HG03103 (cell line): ENCODE results near the gene SRRM4.

Experiments used
- ATAC-seq: cut with Tn5 transposase; IDR thresholded peaks from one replicate; pipeline ENCODE4 v1.9.1; 2021; ENCODE audit warnings: low read depth; ENCODE audit not compliant: unreplicated experiment

Gene SRRM4, protein sequence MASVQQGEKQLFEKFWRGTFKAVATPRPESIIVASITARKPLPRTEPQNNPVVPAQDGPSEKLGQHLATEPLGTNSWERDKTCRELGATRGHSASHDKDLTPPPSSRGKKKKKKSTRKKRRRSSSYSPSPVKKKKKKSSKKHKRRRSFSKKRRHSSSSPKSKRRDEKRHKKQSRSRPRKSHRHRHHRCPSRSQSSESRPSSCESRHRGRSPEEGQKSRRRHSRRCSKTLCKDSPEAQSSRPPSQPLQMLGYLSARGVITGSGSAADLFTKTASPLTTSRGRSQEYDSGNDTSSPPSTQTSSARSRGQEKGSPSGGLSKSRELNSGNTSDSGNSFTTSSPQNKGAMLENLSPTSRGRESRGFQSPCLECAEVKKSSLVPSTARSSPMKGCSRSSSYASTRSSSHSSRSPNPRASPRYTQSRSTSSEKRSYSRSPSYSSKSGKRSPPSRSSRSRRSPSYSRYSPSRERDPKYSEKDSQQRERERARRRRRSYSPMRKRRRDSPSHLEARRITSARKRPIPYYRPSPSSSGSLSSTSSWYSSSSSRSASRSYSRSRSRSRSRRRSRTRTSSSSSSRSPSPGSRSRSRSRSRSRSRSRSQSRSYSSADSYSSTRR

GRCh38 chr12:118981285-118982211 is at the start of gene SRRM4:
Gene SRRM4, plus strand, starts transcription at chr12:118981541. Its CDS starts 342 bp downstream, at chr12:118981883.
- ATAC-seq, result no peak

GRCh38 chr12:118946256-118946655 is 35.1 kb upstream of the SRRM4 start:
- no peak for ATAC-seq

GRCh38 chr12:118958520-118958919 is 22.8 kb upstream of the SRRM4 start:
- ATAC-seq, result no peak

DNA sequence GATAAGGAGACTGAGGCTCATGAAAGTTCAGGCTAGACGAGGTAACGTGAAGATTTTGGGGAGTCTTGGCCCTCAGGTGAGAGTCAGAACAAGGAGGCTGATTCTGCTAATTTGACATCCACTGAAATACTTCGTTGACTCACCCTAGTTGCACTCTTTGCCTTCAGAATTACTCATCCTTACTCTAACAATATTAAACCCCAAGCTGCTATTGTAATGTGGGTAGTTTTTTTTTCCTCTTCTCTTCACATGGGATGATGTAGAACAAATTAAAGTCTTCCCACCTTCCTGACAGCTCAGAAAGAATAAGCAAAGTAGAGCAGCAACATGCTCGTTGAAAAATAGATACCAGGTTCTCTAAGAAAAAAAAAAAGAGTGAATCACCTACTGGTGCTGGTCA is 22.0 kb upstream of the SRRM4 start:
- ATAC-seq, result no peak

DNA sequence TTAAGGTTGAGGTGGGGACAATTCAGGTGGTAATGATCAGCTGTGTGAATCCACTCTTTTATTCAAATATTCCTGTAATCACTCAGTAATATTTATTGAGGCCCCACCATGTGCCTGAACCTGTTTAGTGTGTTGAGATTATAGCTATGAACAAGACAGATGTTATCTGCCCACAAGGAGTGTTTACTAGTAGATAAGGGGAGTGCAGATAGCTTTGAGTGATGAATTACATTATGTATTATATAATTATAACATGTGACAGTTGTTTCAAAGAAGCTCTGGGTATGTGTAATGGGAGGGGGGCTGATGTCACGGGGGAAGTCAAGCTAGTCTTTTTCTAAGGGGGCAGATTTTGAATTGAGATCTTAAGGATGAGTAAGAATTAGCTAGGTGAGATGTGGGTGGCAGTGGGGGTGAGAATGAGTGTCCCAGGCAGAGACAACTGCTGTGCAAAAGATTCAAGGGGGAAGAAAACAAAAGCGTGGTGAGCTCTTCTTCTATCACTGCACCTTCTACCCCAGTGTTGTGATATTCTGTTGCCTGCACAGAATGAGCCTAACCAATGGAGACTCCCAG is 21.3 kb upstream of the SRRM4 start:
- no peak for ATAC-seq

- no peak for ATAC-seq
Measured at GRCh38 chr12:118960865-118961264, 20.5 kb upstream of the SRRM4 start.

GRCh38 chr12:118964988-118965387 is 16.4 kb upstream of the SRRM4 start:
- ATAC-seq, result no peak

- ATAC-seq, result no peak
Measured at GRCh38 chr12:118970856-118971255, 10.5 kb upstream of the SRRM4 start.

- ATAC-seq, result no peak
Measured at GRCh38 chr12:118972982-118973381, 8.4 kb upstream of the SRRM4 start.

- no peak for ATAC-seq
Measured at GRCh38 chr12:118979763-118980406, 1.5 kb upstream of the SRRM4 start.

DNA sequence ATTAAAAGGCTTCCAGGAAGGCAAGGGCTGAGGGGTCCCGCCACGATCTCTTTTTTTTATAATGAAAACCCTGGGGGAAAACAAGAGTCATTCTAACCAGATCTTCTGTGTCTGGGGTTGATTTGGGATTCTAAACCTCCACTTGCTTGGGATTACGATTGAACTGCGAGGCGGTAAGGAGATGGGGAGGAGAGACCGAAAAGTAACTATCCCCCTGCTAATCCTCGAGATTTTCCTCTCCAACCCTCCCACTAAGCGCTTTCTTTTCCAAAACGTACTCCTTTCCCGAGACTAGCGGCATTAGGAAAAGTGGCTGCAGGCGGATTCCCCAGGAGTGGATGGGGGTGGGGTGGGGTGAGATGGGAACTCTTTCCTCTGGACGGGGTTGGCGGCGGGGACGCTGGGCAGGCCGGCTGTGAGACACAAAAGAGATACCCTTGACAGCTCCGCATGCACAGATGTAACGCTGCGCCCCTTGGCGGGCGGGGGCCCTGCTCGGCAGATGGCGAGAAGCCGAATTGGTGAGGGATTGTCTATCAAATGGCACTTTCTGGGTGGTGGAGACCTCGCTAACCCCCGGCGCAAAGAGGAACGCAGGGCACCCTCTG is 830 bp upstream of the SRRM4 start:
- ATAC-seq, result no peak

GRCh38 chr12:118982302-118982701 is 961 bp downstream of the SRRM4 start:
- no peak for ATAC-seq

GRCh38 chr12:118982984-118983761 is 1.8 kb downstream of the SRRM4 start:
- ATAC-seq, result no peak

DNA sequence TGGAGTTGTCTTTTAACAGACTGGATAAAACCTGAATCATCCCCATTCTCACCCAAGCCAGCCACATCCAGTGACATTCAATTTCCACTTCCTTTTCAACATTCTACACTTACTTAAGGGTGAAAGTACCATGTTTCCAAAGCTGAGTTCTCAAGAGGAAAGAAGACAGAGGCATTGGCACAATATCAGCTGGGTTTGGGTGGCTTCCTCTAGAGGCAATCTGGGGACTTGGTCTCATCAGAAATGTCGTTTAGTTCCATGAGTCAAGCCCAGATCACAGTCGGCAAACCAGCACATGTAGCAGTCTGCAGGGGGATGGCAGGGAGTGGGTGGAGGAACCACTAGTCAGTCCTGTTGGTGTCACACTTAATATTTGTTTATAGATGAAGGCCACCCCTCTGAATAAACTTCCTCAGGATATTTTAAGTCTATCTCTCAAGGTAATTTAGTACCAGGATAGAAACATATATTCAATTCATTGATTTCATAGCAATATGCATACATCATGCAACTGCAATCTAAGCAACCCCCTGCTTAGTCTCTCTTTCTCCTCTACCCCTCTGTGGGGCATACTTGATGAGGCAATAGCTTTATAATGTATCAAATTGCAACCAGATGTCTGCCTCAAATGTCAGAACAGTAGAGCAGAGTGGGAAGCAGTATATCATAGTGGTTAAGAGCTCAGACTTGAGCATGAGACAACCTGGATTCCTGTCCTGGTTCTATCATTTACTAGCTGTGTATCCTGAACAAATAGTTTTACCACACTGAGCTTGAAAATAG is 3.0 kb downstream of the SRRM4 start:
- no peak for ATAC-seq

- ATAC-seq, result no peak
Measured at GRCh38 chr12:118986050-118986449, 4.7 kb downstream of the SRRM4 start.

GRCh38 chr12:118999107-118999506 is 17.8 kb downstream of the SRRM4 start:
- no peak for ATAC-seq

DNA sequence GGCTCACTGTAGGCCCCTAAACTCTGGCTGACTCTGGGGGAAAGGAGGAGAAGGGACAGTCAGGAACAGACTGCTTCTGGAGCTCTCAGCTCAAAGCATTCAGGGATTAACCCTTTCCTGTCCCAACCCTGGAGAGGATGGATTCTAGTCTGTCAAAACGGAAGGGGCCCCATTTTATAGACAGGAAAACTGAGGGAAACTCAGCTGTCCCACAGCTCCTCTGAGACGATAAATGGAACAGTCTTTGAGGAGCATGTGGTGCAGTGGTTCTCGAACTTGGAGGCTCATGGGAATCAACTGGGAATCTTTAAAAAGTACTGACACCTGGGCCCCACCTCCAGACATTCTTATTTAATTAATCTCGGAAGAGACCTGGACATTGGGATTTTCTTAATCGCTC is 23.7 kb downstream of the SRRM4 start:
- no peak for ATAC-seq

- no peak for ATAC-seq
Measured at GRCh38 chr12:119005913-119006312, 24.6 kb downstream of the SRRM4 start.
